Natural killer cell (primary cell): ENCODE data around the gene P2RX1. TPM values are rescaled to one million over a fixed set of nuclear protein-coding genes. Genes with fewer than 3 reads are reported as not detected.

Experiments used
- ATAC-seq, 3 donors: fragments of 150-1000 bp in 2 of 3; fragments of 200-7000 bp in 1 of 3; cut with Tn5 transposase; 1 replicate in 1 of 3; 2 replicates in 2 of 3; pipeline ENCODE4 v1.10.0; 2021; ENCODE audit warnings: mild to moderate bottlenecking in 2 of 3, moderate library complexity in 2 of 3
- DNase-seq, 2 donors: peaks; one replicate each; pipeline versions ENCODE4 v3.0.0 to v3.0.0-alpha.2; 2013 to 2021; ENCODE audit warnings: mixed read lengths in 1 of 2
- H3K27ac ChIP-seq: one replicate; pipeline ENCODE4 v1.5.1; 2013; ENCODE audit warnings: mild to moderate bottlenecking, low read length
- H3K27me3 ChIP-seq: one replicate; pipeline ENCODE4 v1.6.1; 2013; ENCODE audit warnings: low read length; ENCODE audit not compliant: control insufficient read depth, insufficient read depth
- H3K36me3 ChIP-seq: one replicate; pipeline ENCODE4 v1.6.1; 2013; ENCODE audit warnings: low read length; ENCODE audit not compliant: control insufficient read depth, insufficient read depth
- H3K4me1 ChIP-seq: one replicate; pipeline ENCODE4 v1.6.1; 2013; ENCODE audit warnings: low read length; ENCODE audit not compliant: control insufficient read depth, insufficient read depth
- H3K4me3 ChIP-seq: one replicate; pipeline ENCODE4 v1.5.1; 2013; ENCODE audit warnings: low read length
- H3K9me3 ChIP-seq: one replicate; pipeline ENCODE4 v1.6.1; 2013; ENCODE audit warnings: low read length; ENCODE audit not compliant: control insufficient read depth, insufficient read depth
- H3K27ac Mint-ChIP-seq, 2 donors: one replicate each; pipeline ENCODE4 v1.8.0; 2022; ENCODE audit warnings: mild to moderate bottlenecking in 2 of 2, mixed read lengths in 2 of 2, moderate library complexity in 1 of 2
- H3K27me3 Mint-ChIP-seq, 2 donors: one replicate each; pipeline ENCODE4 v1.8.0; 2022; ENCODE audit warnings: low read depth in 2 of 2, mixed read lengths in 2 of 2
- H3K36me3 Mint-ChIP-seq: one replicate; pipeline ENCODE4 v1.8.0; 2022; ENCODE audit warnings: mixed read lengths
- H3K4me1 Mint-ChIP-seq, 2 donors: one replicate each; pipeline ENCODE4 v1.8.0; 2022; ENCODE audit warnings: mixed read lengths in 2 of 2
- H3K4me3 Mint-ChIP-seq: one replicate; pipeline ENCODE4 v1.8.0; 2022; ENCODE audit warnings: mild to moderate bottlenecking, moderate library complexity, mixed read lengths
- H3K9me3 Mint-ChIP-seq, 2 donors: one replicate each; pipeline ENCODE4 v1.8.0; 2022; ENCODE audit warnings: mixed read lengths in 2 of 2
- WGBS: methylation state at CpG from one replicate; pipeline ENCODE4 v1.1.7; 2013; ENCODE audit warnings: missing lambda C conversion rate; ENCODE audit not compliant: insufficient coverage; 5-methylcytosine and 5-hydroxymethylcytosine counted together
- intact Hi-C: fragments of 100-400 bp; cut with micrococcal nuclease; formaldehyde crosslinking; loops from one replicate; pipeline ENCODE4 v1.14.2; 2022
- total RNA-seq, 4 donors: library from RNA; stranded (reverse); fragments of 120-200 nt in 1 of 4; gene quantifications; one replicate each; pipeline versions ENCODE4 v1.2.3 to v1.2.4, GENCODE V29; 2013 to 2022
- TF ChIP-seq, protein P1 (sequence below): fragments of 200-600 bp; IDR thresholded peaks from one replicate; pipeline ENCODE4 v1.8.0; 2022; ENCODE audit warnings: antibody characterized with exemption

Gene P2RX1
- total RNA-seq, 3 donors from 2014 or later (not counting 1 experiment from before 2014, with no cell fraction given), result 2.3 to 15.3 (median 13.4) TPM

DNA sequence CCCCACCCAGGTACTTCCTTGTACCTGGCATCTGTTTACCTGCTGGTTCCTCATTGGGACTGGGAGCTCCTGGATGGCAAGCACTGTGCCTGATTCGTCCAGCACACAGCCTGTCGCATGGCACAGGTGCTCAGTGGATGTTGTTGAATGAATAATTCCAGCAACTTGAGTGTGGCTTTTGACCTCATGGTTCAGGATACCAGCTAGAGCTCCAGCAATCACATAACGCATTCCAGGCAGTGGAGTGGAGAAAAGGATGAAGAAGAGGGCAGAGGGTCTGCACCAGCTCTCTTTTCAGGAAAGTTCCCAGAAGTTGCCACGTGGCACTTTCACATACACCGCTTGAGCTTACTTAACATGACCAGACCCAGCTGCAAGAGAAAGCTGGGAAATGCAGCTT lies 22.1 kb downstream of the P2RX1 start:
- peaks cover 19% of the 10 kb centered on the region for H3K4me1 ChIP-seq
- WGBS, result 96% methylated on average over 5 of the region's 5 CpGs
- no peaks in the 10 kb centered on the region for H3K36me3 Mint-ChIP-seq
- DNase-seq (no peak), ATAC-seq (no peak)
- H3K4me3 ChIP-seq, result no peak overlapping the region
- TF ChIP-seq, protein P1, sequence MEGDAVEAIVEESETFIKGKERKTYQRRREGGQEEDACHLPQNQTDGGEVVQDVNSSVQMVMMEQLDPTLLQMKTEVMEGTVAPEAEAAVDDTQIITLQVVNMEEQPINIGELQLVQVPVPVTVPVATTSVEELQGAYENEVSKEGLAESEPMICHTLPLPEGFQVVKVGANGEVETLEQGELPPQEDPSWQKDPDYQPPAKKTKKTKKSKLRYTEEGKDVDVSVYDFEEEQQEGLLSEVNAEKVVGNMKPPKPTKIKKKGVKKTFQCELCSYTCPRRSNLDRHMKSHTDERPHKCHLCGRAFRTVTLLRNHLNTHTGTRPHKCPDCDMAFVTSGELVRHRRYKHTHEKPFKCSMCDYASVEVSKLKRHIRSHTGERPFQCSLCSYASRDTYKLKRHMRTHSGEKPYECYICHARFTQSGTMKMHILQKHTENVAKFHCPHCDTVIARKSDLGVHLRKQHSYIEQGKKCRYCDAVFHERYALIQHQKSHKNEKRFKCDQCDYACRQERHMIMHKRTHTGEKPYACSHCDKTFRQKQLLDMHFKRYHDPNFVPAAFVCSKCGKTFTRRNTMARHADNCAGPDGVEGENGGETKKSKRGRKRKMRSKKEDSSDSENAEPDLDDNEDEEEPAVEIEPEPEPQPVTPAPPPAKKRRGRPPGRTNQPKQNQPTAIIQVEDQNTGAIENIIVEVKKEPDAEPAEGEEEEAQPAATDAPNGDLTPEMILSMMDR, result no peak
- H3K9me3 ChIP-seq, result no peaks in the 10 kb centered on the region
- peak overlapping the region; percentile 60 to 66 for H3K27ac Mint-ChIP-seq
- no peaks in the 10 kb centered on the region for H3K9me3 Mint-ChIP-seq
- H3K4me1 Mint-ChIP-seq, result peaks cover 18 to 30% of the 10 kb centered on the region in 2 donors
- intact Hi-C loops, result loop anchor here (2.0 to 5.0 kb wide), 2 partner anchors 39 to 68 kb away; partner anchors contain the start of gene ATP2A3
- no peaks in the 10 kb centered on the region for H3K27me3 ChIP-seq
- peak overlapping the region; percentile 85 for H3K4me3 Mint-ChIP-seq
- H3K27me3 Mint-ChIP-seq, result no peaks in the 10 kb centered on the region
- no peak overlapping the region for H3K27ac ChIP-seq
- H3K36me3 ChIP-seq, result no peaks in the 10 kb centered on the region

- TF ChIP-seq, protein P1, result no peak
- no peak for ATAC-seq
- Histone ChIP-seq H3K36me3 (no peaks in the 10 kb centered on the region), H3K4me1 (peaks cover 19% of the 10 kb centered on the region), H3K27me3 (no peaks in the 10 kb centered on the region), H3K9me3 (no peaks in the 10 kb centered on the region), H3K27ac (peak overlapping the region; percentile 8), H3K4me3 (peak overlapping the region; percentile 52)
- H3K9me3 Mint-ChIP-seq, result no peaks in the 10 kb centered on the region
- no peak for DNase-seq
- intact Hi-C loops, result loop anchor here (2.0 to 5.0 kb wide), 2 partner anchors 39 to 69 kb away; partner anchors contain the start of gene ATP2A3
- H3K4me1 Mint-ChIP-seq, result peaks cover 18 to 30% of the 10 kb centered on the region in 2 donors
- H3K27ac Mint-ChIP-seq, result peak overlapping the region; percentile 60 to 66
- H3K4me3 Mint-ChIP-seq, result peak overlapping the region; percentile 85
- no peaks in the 10 kb centered on the region for H3K36me3 Mint-ChIP-seq
- WGBS, result 69% methylated on average over 7 of the region's 7 CpGs
- H3K27me3 Mint-ChIP-seq, result no peaks in the 10 kb centered on the region
These were observed 22.5 kb downstream of the P2RX1 start for GRCh38 chr17:3893720-3894116.

DNA sequence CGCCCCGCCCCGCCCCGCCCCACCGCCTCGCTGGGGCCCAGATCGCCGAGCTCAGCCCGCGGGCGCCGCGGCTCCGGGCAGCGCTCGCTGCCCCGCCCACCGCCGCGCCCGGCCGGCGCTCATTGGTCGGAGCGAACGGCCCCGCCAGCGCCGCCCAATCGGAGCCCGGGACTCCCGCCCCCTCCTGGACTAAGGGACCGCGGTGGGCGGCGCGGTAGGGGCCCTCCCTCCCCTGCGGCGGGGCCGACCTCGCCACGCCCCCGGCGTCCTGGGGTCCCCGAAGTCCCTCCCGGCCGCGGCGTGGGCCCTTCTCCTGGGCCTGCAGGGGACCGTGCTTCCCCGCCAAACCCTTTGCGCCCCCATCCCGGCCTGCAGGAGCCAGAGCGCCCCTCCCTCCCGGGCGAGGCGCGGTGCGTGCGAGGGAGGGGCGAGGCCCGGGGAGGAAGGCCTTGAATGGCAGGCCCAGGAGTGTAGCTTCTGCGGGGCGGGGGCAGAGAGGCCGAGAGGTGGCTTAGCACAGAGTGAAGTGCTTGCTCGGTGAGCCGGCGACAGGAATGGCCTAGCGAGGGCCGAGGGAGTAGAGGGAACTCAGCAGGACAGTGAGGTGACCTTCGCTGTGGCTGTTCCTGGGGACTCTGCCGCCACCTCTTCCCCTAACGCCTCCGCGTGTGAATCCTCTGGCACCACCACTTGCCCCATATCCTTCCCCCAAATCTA lies 23.1 kb downstream of the P2RX1 start, which contains the start of gene CAMKK1:
Gene CAMKK1, minus strand, starts transcription at position 51 of the 717 bp plus-strand sequence. CDS start 7,366 bp downstream, outside the sequence.
- DNase-seq (peak; percentile 89 to 93), ATAC-seq (peak; percentile 82 to 91 (median 84))
- H3K36me3 ChIP-seq, result no peaks in the 10 kb centered on the region
- intact Hi-C loops, result loop anchor here (5.0 kb wide), 1 partner anchor 69 kb away; the partner anchor contains the start of gene ATP2A3
- Mint-ChIP-seq H3K27me3 (no peaks in the 10 kb centered on the region), H3K36me3 (no peaks in the 10 kb centered on the region), H3K4me3 (peak within 1 kb of the TSS; percentile 85), H3K27ac (peak within 1 kb of the TSS; percentile 60 to 77), H3K9me3 (no peaks in the 10 kb centered on the region), H3K4me1 (peaks cover 18 to 30% of the 10 kb centered on the region in 2 donors)
- H3K9me3 ChIP-seq, result no peaks in the 10 kb centered on the region
- TF ChIP-seq, protein P1, result no peak
- 2% methylated on average over 75 of the region's 75 CpGs for WGBS
- no peaks in the 10 kb centered on the region for H3K27me3 ChIP-seq
- H3K4me3 ChIP-seq, result peak within 1 kb of the TSS; percentile 52
- peak within 1 kb of the TSS; percentile 8 for H3K27ac ChIP-seq
- peaks cover 19% of the 10 kb centered on the region for H3K4me1 ChIP-seq
